SIG-M5 (cell line): ENCODE results near the gene MRC2.

ENCODE experiments used
- DNase-seq: peaks from one replicate; lab custom pipeline; 2025; lab: John Stamatoyannopoulos, UW

The MRC2 gene

DNA sequence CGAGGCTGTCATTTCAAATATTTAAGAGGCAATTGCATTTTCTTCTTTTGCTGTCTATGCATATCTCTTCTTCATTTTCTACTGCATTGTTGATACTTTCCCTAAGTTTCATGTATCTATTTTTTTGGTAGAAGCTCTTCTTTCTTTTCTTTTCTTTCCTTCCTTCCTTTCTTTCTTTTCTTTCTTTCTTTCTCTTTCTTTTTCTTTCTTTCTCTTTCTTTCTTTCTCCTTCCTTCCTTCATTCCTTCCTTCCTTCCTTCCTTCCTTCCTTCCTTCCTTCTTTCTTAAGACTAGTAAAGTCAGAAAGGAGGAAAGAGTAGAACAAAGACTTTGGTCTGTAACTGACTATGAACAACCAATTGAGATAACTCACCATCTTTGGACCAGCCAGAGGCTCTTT is 33.9 kb downstream of the MRC2 start:
- DNase-seq = no peak

- DNase-seq = no peak
Measured at GRCh38 chr17:62662855-62663254, 35.4 kb downstream of the MRC2 start.

DNA sequence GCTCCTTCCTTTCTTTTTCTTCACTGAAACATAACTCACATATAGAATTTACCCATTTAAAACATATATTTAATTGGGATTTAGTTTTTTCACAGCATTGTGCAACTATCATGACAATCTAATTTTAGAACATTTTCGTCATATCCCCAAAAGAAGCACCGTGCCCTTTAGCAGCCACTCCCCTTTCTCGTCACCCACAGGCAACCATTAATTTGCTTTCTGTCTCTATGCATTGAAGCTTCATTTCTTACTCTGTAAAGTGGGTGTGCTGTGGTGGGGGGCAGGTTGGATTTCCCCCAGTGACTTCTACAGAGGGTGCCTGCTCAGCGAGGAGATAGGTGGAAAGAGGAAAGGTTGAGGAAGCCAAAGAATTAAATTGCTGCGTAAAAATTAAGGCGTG is 35.8 kb downstream of the MRC2 start:
- no peak for DNase-seq

GRCh38 chr17:62664336-62665120 is 37.1 kb downstream of the MRC2 start:
- no peak for DNase-seq

- no peak for DNase-seq
Measured at GRCh38 chr17:62665599-62665998, 38.1 kb downstream of the MRC2 start.

- no peak for DNase-seq
Measured at GRCh38 chr17:62666061-62666800, 38.8 kb downstream of the MRC2 start.

DNA sequence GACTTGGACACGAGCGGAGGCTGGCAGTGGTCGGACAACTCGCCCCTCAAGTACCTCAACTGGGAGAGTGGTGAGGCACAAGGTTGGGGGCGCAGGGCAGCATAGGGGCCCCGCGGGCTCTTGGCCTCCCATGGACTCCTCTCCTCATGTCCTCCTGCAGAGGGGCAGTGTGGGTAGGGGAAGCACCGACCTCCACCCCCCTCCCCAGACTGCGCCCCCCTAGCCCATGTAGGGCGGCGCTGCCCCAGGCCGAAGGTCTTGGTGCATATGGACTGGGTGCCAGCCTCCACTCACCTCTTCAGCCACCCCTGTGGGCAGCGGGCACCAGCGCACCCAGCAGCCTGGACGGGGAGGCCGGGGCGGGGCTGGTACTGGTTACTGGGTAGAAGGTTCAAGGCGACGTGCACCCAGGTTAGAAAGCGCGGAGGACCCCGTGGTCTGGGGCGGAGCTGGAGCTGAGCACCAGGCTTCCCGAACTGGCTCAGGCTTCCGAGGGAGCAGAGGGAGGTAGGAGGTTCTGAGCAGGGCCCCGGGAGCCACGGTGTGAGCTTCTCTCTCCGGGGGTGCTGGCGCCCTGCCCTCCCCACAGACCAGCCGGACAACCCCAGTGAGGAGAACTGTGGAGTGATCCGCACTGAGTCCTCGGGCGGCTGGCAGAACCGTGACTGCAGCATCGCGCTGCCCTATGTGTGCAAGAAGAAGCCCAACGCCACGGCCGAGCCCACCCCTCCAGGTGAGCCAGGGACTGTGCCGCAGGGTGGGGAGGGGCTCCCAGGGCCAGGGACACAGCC is 39.5 kb downstream of the MRC2 start:
- no peak for DNase-seq

- DNase-seq = no peak
Measured at GRCh38 chr17:62668091-62668804, 40.8 kb downstream of the MRC2 start.

DNA sequence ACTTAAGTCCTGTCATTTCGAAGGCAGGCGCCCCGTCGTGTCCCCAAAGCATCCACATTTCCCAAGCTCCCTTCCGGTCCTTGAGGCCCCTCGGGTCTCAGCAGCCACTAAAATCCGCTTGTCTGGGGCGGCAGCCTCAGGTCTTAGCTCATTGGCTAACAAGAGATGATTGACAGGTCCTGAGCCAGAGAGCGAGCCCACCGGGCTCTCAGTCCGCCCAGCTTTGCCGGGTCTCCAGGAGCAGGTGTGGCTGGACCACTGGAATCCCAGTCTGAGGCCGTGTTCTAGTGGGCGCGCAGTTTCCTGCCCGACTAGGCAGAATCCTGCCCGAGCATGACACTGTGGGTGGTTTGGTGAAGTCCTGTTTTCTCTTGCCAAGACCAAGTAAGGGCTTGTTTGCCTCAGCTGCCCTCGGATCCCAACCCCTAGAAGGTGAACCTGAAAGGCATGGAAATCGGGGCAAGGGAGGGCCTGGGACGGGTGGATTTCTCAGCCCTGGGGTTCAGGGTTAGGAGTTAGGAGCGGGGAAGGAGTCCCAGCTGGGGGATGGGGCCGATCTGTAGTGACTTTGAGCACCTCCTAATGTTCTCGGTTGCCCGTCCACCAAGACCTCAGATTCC is 42.8 kb downstream of the MRC2 start:
- DNase-seq = no peak

- no peak for DNase-seq
Measured at GRCh38 chr17:62671553-62671952, 44.1 kb downstream of the MRC2 start.

- DNase-seq = no peak
Measured at GRCh38 chr17:62672957-62673356, 45.5 kb downstream of the MRC2 start.

- DNase-seq = no peak
Measured at GRCh38 chr17:62673614-62674362, 46.3 kb downstream of the MRC2 start.

- no peak for DNase-seq
Measured at GRCh38 chr17:62674363-62674739, 46.9 kb downstream of the MRC2 start.

- DNase-seq = no peak
Measured at GRCh38 chr17:62674841-62675240, 47.4 kb downstream of the MRC2 start.

DNA sequence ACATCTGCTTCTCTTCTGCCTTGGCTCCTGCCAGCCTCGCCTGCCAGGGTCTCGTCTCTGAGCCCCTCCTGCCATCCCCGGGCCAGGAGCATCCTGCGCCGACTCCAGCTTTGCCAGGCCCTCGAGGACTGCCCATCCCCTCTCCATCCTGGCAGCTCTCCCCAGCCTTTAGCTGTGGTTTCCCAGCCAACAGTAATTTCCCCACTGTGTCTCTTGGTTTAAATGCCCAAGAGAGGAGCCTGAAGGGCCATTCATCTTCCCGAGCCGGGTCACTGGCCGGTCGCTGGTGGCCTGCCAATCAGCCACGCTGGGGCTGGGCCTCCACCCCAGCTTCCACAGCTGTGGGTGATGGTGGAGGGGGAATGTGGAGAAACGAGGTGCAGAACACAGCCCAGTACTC is 47.8 kb downstream of the MRC2 start:
- no peak for DNase-seq

DNA sequence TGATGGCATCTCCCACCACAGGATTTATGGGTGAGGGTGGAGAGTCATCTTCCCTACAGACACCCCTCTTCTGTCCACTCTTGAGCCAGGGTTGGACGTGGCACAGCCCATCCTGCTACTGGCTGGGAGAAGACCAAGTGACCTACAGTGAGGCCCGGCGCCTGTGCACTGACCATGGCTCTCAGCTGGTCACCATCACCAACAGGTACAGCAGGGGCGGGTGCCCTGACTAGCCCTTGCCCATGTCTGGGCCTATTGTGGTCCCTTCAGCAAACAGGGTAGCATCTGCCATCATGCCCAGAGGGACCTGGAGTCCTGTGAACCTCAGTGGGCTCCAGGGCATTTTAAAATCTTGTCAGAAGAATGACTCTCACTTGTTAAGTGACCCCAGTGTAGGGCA is 48.2 kb downstream of the MRC2 start:
- no peak for DNase-seq

- DNase-seq = no peak
Measured at GRCh38 chr17:62676231-62676943, 48.9 kb downstream of the MRC2 start.

GRCh38 chr17:62676952-62677596 is 49.6 kb downstream of the MRC2 start:
- no peak for DNase-seq

DNA sequence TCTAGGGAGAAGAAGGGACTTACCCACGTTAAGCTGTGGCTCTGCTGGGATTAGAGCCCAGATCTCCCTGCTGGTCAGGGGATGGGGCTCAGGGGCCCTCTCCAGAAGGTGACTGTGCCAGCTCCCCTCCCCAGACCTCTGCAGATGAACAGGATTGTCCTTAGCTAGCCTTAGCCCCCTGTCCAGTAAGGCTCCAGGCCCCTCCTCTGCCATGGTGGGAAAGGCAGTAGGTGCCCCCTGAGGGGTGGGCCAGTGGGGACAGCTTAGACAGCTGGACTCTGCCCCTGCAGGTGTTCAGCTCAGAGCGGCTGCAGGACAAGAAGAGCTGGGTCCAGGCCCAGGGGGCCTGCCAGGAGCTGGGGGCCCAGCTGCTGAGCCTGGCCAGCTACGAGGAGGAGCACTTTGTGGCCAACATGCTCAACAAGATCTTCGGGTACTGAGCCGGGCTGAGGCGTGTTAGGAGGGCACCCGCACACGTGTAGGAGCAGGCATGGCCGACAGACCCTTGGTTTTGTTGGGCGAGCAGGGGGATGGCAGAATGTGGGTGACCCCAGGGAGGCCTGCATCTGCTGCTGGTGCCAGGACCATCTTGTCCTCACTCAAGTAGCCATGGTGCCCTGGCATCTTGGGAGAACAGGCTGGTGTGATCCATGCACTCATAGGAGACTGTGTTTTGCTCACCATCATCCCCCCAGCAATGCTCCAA is 50.9 kb downstream of the MRC2 start:
- no peak for DNase-seq
